SK-N-SH (cell line): Measurements from ENCODE around the gene ALAS1. TPM values are rescaled to one million over a fixed set of nuclear protein-coding genes. Genes with fewer than 3 reads are reported as not detected.

Experiments
- CTCF ChIA-PET: fragments of 300-600, 350-600 bp; formaldehyde crosslinking; extraction: SDS; loops from one replicate; lab custom pipeline; 2021; lab: Yijun Ruan, JAX
- POLR2A ChIA-PET: fragments of 350-600 bp; sonication (Branson Sonifier 250); formaldehyde crosslinking; extraction: SDS; loops from one replicate; lab custom pipeline; 2020; ENCODE audit warnings: antibody characterized with exemption, inconsistent platforms; lab: Yijun Ruan, JAX
- DNase-seq: peaks from one replicate; pipeline ENCODE4 v3.0.0; 2012
- H2AFZ ChIP-seq: fragments of 200-600 bp; sonication (generic); 2 replicates; pipeline ENCODE4 v1.8.1; 2016; ENCODE audit warnings: antibody characterized with exemption, mild to moderate bottlenecking, low read depth
- H3F3A ChIP-seq: fragments of 200-600 bp; sonication (generic); replicated peaks from 2 replicates; pipeline ENCODE3; 2016; ENCODE audit warnings: antibody characterized with exemption, mild to moderate bottlenecking; ENCODE audit not compliant: insufficient read depth
- H3K27ac ChIP-seq, 2 experiments: fragments of 200-500 bp in 1 of 2; fragments of 200-600 bp in 1 of 2; sonication (Bioruptor generic) in 1 of 2; sonication (generic), shearing (Covaris generic) in 1 of 2; 2 replicates each; pipeline versions ENCODE4 v1.5.1 to v1.6.1; 2014 to 2016; ENCODE audit warnings: low read depth in 2 of 2, inconsistent platforms in 1 of 2, low read length in 1 of 2, mild to moderate bottlenecking in 1 of 2, mixed read lengths in 1 of 2
- H3K27me3 ChIP-seq: fragments of 200-600 bp; sonication (generic), shearing (Covaris generic); 2 replicates; pipeline ENCODE4 v1.6.1; 2016; ENCODE audit warnings: mixed run types; ENCODE audit not compliant: insufficient read depth
- H3K36me3 ChIP-seq, 2 experiments: fragments of 200-500 bp in 1 of 2; fragments of 200-600 bp in 1 of 2; sonication (Bioruptor generic) in 1 of 2; sonication (generic) in 1 of 2; replicated peaks in 1 of 2; 2 replicates each; pipeline versions ENCODE3 to v1.5.1; 2014 to 2016; ENCODE audit warnings: low read length in 1 of 2, mild to moderate bottlenecking in 1 of 2; ENCODE audit not compliant: insufficient read depth in 2 of 2, control insufficient read depth in 1 of 2
- H3K4me1 ChIP-seq, 2 experiments: fragments of 200-500 bp in 1 of 2; fragments of 200-600 bp in 1 of 2; sonication (Bioruptor generic) in 1 of 2; sonication (generic), shearing (Covaris generic) in 1 of 2; 2 replicates each; pipeline versions ENCODE4 v1.5.1 to v1.6.1; 2014 to 2016; ENCODE audit warnings: low read depth in 1 of 2, low read length in 1 of 2, mixed run types in 1 of 2; ENCODE audit not compliant: insufficient read depth in 2 of 2, control insufficient read depth in 1 of 2
- H3K4me2 ChIP-seq: fragments of 200-600 bp; sonication (generic), shearing (Covaris generic); 2 replicates; pipeline ENCODE4 v1.6.1; 2017; ENCODE audit warnings: mixed run types
- H3K4me3 ChIP-seq, 2 experiments: fragments of 200-500 bp in 1 of 2; fragments of 200-600 bp in 1 of 2; sonication (Bioruptor generic) in 1 of 2; sonication (generic), shearing (Covaris generic) in 1 of 2; 2 replicates each; pipeline versions ENCODE4 v1.5.1 to v1.8.1; 2014 to 2016; ENCODE audit warnings: low read depth in 2 of 2, inconsistent platforms in 1 of 2, low read length in 1 of 2, mild to moderate bottlenecking in 1 of 2, mixed read lengths in 1 of 2, moderate library complexity in 1 of 2
- H3K79me2 ChIP-seq: fragments of 200-600 bp; sonication (generic); 2 replicates; pipeline ENCODE4 v1.8.1; 2017; ENCODE audit warnings: mild to moderate bottlenecking; ENCODE audit not compliant: insufficient read depth
- H3K9ac ChIP-seq: fragments of 200-600 bp; sonication (generic); 2 replicates; pipeline ENCODE4 v1.6.1; 2017; ENCODE audit warnings: mixed run types
- H3K9me2 ChIP-seq: fragments of 200-600 bp; sonication (generic); 2 replicates; pipeline ENCODE4 v1.6.1; 2017; ENCODE audit warnings: mixed run types
- H3K9me3 ChIP-seq: fragments of 200-600 bp; sonication (generic); 2 replicates; pipeline ENCODE4 v1.6.1; 2017; ENCODE audit warnings: mixed run types, mild to moderate bottlenecking, moderate library complexity
- H4K20me1 ChIP-seq: fragments of 200-600 bp; sonication (generic); 2 replicates; pipeline ENCODE4 v1.6.1; 2017; ENCODE audit warnings: mild to moderate bottlenecking, mixed run types; ENCODE audit not compliant: insufficient read depth
- EZH2phosphoT487 ChIP-seq: fragments of 200-600 bp; sonication (generic); IDR thresholded peaks from 2 replicates; pipeline ENCODE4 v1.6.1; 2017; ENCODE audit warnings: low read depth, mixed run types, mild to moderate bottlenecking, antibody characterized with exemption, moderate library complexity, borderline replicate concordance
- GABPA ChIP-seq: IDR thresholded peaks from 2 replicates; pipeline ENCODE4 v1.4.0; 2012; ENCODE audit warnings: low read depth, mild to moderate bottlenecking
- IRF3 ChIP-seq: fragments of 150-350 bp; IDR thresholded peaks from 2 replicates; pipeline ENCODE4 v1.6.1; 2016; ENCODE audit warnings: mild to moderate bottlenecking, low read depth, low read length
- NFIC ChIP-seq: IDR thresholded peaks from 2 replicates; pipeline ENCODE4 v1.4.0; 2012; ENCODE audit warnings: borderline replicate concordance
- NRF1 ChIP-seq: IDR thresholded peaks from 2 replicates; pipeline ENCODE4 v1.6.1; 2012; ENCODE audit warnings: low read depth, mild to moderate bottlenecking, low read length
- RAD21 ChIP-seq: IDR thresholded peaks from 2 replicates; pipeline ENCODE4 v1.6.1; 2012; ENCODE audit warnings: mild to moderate bottlenecking, low read length
- RCOR1 ChIP-seq: fragments of 150-350 bp; IDR thresholded peaks from 2 replicates; pipeline ENCODE4 v1.6.1; 2017; ENCODE audit warnings: antibody characterized with exemption, low read length
- RFX5 ChIP-seq: IDR thresholded peaks from 2 replicates; pipeline ENCODE4 v1.6.1; 2012; ENCODE audit warnings: mild to moderate bottlenecking, improper control_type of control experiment, low read length
- RXRA ChIP-seq: IDR thresholded peaks from 2 replicates; pipeline ENCODE4 v1.4.0; 2012; ENCODE audit warnings: low read depth, mild to moderate bottlenecking, borderline replicate concordance
- SMC3 ChIP-seq: IDR thresholded peaks from 2 replicates; pipeline ENCODE4 v1.6.1; 2012; ENCODE audit warnings: low read depth, low read length, improper control_type of control experiment
- TCF12 ChIP-seq: IDR thresholded peaks from 2 replicates; pipeline ENCODE4 v1.4.0; 2012
- TEAD4 ChIP-seq: IDR thresholded peaks from 2 replicates; pipeline ENCODE4 v1.4.0; 2012; ENCODE audit warnings: mild to moderate bottlenecking, borderline replicate concordance; ENCODE audit not compliant: insufficient read depth
- ZBTB33 ChIP-seq: IDR thresholded peaks from 2 replicates; pipeline ENCODE4 v1.4.0; 2012; ENCODE audit warnings: low read depth, borderline replicate concordance
- WGBS: methylation state at CpG from one replicate; pipeline ENCODE4 v1.1.6; 2017; ENCODE audit warnings: low lambda C conversion rate; 5-methylcytosine and 5-hydroxymethylcytosine counted together
- polyA plus RNA-seq, 3 experiments: library from polyadenylated mRNA; depleted of rRNA; stranded (reverse); fragments of >200 nt; gene quantifications; 2 replicates each; pipeline ENCODE4 v1.2.3, GENCODE V29; 2012

The ALAS1 gene
- polyA plus RNA-seq, 1 of the 3 experiments (the other 2 are of a cell fraction): 47.9 TPM

- no peak for TF ChIP-seq RFX5
- TF ChIP-seq RCOR1: no peak
- no peak for TF ChIP-seq SMC3
- no peak for TF ChIP-seq EZH2phosphoT487
- no peak for TF ChIP-seq IRF3
- TF ChIP-seq TEAD4: no peak
- TF ChIP-seq GABPA: no peak
- H3K9me3 ChIP-seq: no peaks in the 10 kb centered on the region
- no peak overlapping the region for H2AFZ ChIP-seq
- H3F3A ChIP-seq: peaks cover 16% of the 10 kb centered on the region
- POLR2A ChIA-PET: no interaction called here
- H3K27me3 ChIP-seq: no peaks in the 10 kb centered on the region
- H3K4me1 ChIP-seq: no peaks in the 10 kb centered on the region; a peak in 1 of 4 replicates
- H3K36me3 ChIP-seq: peaks cover 55 to 69% of the 10 kb centered on the region in 2 experiments
- no peak overlapping the region for H3K9ac ChIP-seq
- CTCF ChIA-PET: interaction anchor here (2.7 kb wide), 1 partner anchor 34 kb away, joined by 9 read pairs; no protein-coding TSS in a partner anchor
- H3K27ac ChIP-seq: no peak overlapping the region
- no peak overlapping the region for H3K4me3 ChIP-seq
- no peaks in the 10 kb centered on the region for H3K9me2 ChIP-seq
- 95% methylated on average over 9 of the region's 9 CpGs for WGBS
- no peak overlapping the region for H3K4me2 ChIP-seq
- H3K79me2 ChIP-seq: peaks cover 30% of the 10 kb centered on the region
- DNase-seq: no peak
- H4K20me1 ChIP-seq: no peaks in the 10 kb centered on the region
These were observed 56.6 kb downstream of the ALAS1 start for GRCh38 chr3:52254608-52255007.

- Histone ChIP-seq H3K4me1 (no peaks in the 10 kb centered on the region), H3K27ac (no peak overlapping the region), H2AFZ (no peak overlapping the region), H3K9ac (no peak overlapping the region), H3K27me3 (no peaks in the 10 kb centered on the region), H4K20me1 (no peaks in the 10 kb centered on the region), H3K4me3 (no peak overlapping the region), H3K9me3 (no peaks in the 10 kb centered on the region), H3F3A (peaks cover 12% of the 10 kb centered on the region), H3K79me2 (peaks cover 43% of the 10 kb centered on the region), H3K9me2 (no peaks in the 10 kb centered on the region), H3K4me2 (no peak overlapping the region), H3K36me3 (peaks cover 64 to 72% of the 10 kb centered on the region in 2 experiments)
- DNase-seq: no peak
- no peak for TF ChIP-seq NFIC
- no peak for TF ChIP-seq ZBTB33
- TF ChIP-seq SMC3: no peak
- no peak for TF ChIP-seq NRF1
- TF ChIP-seq RAD21: no peak
- TF ChIP-seq RXRA: no peak
- no peak for TF ChIP-seq TCF12
- no peak for TF ChIP-seq IRF3
- ChIA-PET CTCF (no interaction called here), POLR2A (no interaction called here)
- WGBS: 96% methylated on average over 3 of the region's 3 CpGs
These were observed 58.2 kb downstream of the ALAS1 start for GRCh38 chr3:52256159-52256558.
